Ureter (tissue), 1 donor: ENCODE data around the gene SLC27A4. TPM values are rescaled to one million over a fixed set of nuclear protein-coding genes. Genes with fewer than 3 reads are reported as not detected.

Experiments used
- DNase-seq: peaks from one replicate; pipeline ENCODE4 v3.0.0-alpha.2; 2020; ENCODE audit warnings: low spot score
- total RNA-seq: library from RNA; stranded (reverse); gene quantifications from one replicate; pipeline ENCODE4 v1.2.4, GENCODE V29; 2023
- donor health status: DM: yes; HTN: yes; CAD: no.

Gene SLC27A4
- total RNA-seq, 1 donor from 2014 or later = 37.1 TPM

GRCh38 chr9:128391956-128392301 lies 51.6 kb downstream of the SLC27A4 start:
- DNase-seq = no peak

- DNase-seq = no peak
Observed at GRCh38 chr9:128392302-128393144, 52.2 kb downstream of the SLC27A4 start.

DNA sequence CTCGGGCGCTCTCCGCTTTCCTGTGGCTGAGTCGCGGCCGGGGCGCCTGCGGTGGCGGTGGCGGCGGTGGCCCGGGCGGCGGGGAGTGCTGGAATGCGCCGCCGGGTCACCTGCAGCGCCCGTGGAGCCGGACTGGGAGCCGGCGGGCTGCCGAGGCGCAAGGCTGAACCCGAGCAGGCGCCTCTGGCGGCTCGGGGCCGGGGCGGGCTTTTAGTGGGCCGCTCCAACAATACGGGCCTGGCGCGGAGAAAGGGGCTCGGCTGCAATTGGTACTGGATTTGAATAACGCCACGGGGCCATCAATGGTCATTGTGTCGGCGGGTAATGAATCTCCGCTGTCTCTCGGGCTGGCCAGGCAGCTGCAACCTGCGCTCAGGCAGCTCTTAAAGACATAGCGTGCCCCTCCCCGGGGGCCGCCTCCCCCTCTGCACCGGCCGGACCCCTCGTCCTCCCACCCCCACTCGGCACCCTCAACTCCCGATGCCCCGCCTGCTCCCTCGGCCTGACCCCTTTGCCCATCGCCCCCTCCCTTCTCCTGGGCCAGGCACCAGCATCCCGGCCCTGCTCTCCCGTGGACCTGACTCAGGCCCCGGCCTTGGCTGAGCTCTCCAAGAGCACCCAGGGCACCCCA lies 52.9 kb downstream of the SLC27A4 start:
- DNase-seq = no peak

GRCh38 chr9:128393970-128394369 lies 53.6 kb downstream of the SLC27A4 start:
- DNase-seq = no peak

- no peak for DNase-seq
Observed at GRCh38 chr9:128394379-128395168, 54.2 kb downstream of the SLC27A4 start.

DNA sequence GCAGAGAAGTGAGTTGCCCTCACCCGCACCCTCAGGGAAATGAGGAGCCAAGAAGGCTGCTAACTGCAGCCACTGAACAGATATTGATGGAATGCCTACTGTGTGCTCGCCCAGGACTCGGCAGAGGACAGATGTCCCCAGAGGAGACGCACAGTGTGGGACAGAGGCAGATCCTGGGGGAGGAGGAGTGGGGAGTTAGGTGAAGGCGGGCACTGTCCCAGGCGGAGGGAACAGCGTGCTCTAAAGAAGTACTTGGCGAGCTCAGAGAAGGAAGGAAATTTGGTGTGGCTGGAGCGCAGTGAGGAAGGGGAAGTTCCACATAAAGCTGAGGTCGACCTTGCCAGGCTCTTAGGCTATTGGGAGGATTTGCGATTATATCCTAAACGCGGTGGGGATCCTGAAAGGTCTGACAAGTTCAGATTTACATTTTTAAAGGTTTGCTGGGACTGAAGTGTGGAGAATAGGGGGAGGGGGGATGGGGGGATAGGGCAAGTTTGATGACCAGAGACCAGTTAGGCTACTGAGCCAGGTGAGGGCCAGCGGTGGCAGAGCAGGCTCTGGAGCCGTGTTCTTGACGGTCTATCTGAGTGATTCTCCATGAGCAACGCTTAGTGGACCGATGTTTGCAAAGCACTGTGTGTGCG lies 56.8 kb downstream of the SLC27A4 start:
- no peak for DNase-seq

GRCh38 chr9:128397831-128398230 lies 57.5 kb downstream of the SLC27A4 start:
- DNase-seq = no peak

DNA sequence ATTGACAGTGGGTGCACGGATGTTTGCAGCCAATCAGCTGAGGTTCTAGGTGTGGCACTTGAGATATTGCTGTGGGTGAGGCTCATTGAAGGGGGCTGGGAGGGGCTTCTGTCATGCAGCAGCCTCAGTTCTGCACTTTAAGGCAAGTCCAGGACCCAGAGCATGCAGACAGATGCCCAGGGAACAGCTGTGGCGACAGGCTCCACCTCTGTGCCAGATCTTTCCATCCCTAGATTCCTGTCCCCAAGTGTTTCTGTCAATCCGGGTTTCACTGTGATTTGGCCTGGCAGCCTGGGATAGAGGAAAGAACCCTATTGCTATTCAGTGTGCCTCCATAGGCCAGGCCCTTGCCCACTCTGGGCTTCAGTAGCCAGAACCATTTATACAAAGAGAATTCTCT lies 59.5 kb downstream of the SLC27A4 start:
- DNase-seq = no peak

DNA sequence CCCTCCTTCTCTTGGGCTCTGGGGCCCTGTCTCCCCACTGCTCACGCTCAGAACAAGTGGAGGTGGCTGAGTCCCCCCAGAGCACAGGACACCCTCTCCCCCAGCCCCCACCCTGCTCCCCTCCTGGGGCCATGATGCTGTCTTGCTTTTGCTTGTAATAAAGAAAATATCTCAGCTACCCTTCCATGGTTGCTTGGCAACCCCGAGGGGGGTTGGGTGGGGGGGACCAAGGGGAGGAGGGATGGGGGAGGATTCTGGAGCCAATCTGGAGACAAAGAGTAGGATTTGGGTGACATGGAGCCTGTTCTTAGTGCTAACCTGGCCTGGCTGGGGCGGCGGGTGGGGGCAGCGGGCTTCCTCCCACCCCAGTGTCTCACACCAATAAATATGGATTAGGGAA lies 64.2 kb downstream of the SLC27A4 start:
- no peak for DNase-seq

GRCh38 chr9:128405077-128405779 lies 64.9 kb downstream of the SLC27A4 start:
- no peak for DNase-seq

DNA sequence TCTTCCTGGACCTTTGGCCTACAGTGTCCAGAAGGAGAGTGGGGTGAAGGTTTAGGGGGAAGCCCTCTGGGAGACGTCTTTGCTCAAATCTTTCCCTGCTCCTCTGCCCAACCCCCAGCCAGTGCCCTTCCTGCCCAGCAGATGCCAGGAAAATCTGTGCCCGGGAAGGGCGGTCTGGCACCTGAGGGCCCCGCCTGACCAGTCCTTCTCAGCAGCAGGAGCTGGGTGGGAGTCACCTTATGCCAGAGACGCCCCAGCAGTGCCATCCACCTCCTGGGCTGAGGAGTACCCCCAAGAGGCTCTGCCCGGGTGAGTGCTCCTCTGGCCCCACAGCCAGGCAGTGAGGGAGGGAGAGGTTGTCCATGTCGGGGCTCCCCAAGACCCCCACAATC lies 65.4 kb downstream of the SLC27A4 start:
- DNase-seq = no peak

- DNase-seq = no peak
Observed at GRCh38 chr9:128406848-128407391, 66.6 kb downstream of the SLC27A4 start.

DNA sequence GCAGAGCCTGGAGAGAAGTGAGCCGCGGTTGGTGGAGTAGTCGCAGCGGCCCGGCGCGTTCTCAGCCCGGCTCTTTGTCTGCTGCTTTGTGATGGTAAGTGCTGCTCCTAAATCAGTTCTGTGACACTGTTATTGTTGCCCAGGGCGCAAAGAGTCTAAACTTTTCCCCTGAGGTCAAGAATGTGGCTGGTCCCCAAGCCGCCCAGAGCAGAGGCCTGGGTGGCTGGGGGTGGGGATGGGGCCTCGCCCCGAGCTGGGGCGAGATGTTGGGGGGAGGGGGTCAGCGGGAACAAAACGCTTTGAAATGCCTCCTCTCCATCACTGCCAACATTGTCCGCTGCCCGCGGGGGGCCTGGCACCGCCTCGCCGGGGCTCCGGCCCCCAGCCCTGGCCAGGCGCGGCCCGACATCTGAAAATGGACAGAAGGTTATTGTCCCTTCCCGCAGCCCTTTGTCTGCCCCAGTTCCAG lies 68.7 kb downstream of the SLC27A4 start:
- no peak for DNase-seq

- no peak for DNase-seq
Observed at GRCh38 chr9:128409450-128409849, 69.1 kb downstream of the SLC27A4 start.

DNA sequence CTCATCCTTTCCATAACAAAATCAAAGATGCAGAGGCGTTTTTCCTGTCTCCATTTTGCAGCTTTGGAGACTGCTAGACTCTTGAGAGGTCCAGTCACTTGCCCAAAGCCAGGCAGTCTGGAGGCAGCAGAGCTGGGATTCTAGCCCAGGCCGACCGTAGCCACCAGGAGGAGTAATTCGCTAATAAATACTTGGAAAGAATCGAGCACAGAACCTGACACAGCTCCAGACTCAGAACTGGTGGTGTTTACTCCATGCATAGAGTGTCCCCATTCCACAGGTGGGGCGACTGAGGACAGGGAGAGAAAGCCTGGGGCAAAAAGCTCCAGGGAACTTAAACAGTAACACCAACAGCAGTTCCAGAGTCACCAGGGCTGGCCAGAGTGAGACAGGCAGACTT lies 69.7 kb downstream of the SLC27A4 start:
- DNase-seq = no peak

Other genes with a start within 250 kb of the SLC27A4 start
- 87.8 TPM for gene PTGES2, start 212.8 kb upstream of the SLC27A4 start, total RNA-seq
- gene LCN2, start 191.1 kb upstream of the SLC27A4 start, total RNA-seq = 143 TPM
- gene BBLN, start 180.3 kb upstream of the SLC27A4 start, total RNA-seq = 179 TPM
- 134 TPM for gene CIZ1, start 149.0 kb upstream of the SLC27A4 start, total RNA-seq
- gene DNM1, start 137.1 kb upstream of the SLC27A4 start, total RNA-seq = 31.4 TPM
- gene GOLGA2, start 64.5 kb upstream of the SLC27A4 start, total RNA-seq = 125 TPM
- 21.9 TPM for gene SWI5, start 64.3 kb upstream of the SLC27A4 start, total RNA-seq
- gene TRUB2, start 18.1 kb upstream of the SLC27A4 start, total RNA-seq = 32.7 TPM
- gene COQ4, start 17.7 kb upstream of the SLC27A4 start, total RNA-seq = 91.8 TPM
- gene URM1, start 30.8 kb downstream of the SLC27A4 start, total RNA-seq = 57.7 TPM
- gene CERCAM, start 80.3 kb downstream of the SLC27A4 start, total RNA-seq = 51.3 TPM
- 24.0 TPM for gene ODF2, start 115.5 kb downstream of the SLC27A4 start, total RNA-seq
- 19.8 TPM for gene GLE1, start 164.2 kb downstream of the SLC27A4 start, total RNA-seq
- gene SPTAN1, start 212.1 kb downstream of the SLC27A4 start, total RNA-seq = 398 TPM